Germinal center (tissue), 1 donor: ENCODE data around the gene ATP13A4.

ENCODE experiments used
- DNase-seq: peaks from one replicate; pipeline ENCODE4 v3.0.0; 2012; ENCODE audit warnings: mixed read lengths, low spot score

Gene ATP13A4

GRCh38 chr3:193554811-193555210 is at the start of gene ATP13A4:
ATP13A4 (minus strand) TSS chr3:193554895; CDS start chr3:193554799, 96 bp downstream.
- DNase-seq, result no peak

- DNase-seq, result no peak
Observed at GRCh38 chr3:193599393-193599792, 44.7 kb upstream of the ATP13A4 start.

- no peak for DNase-seq
Observed at GRCh38 chr3:193598202-193598601, 43.5 kb upstream of the ATP13A4 start.

GRCh38 chr3:193595939-193596487 is 41.3 kb upstream of the ATP13A4 start:
- DNase-seq, result no peak

- no peak for DNase-seq
Observed at GRCh38 chr3:193594946-193595689, 40.4 kb upstream of the ATP13A4 start.

GRCh38 chr3:193593668-193594030 is 39.0 kb upstream of the ATP13A4 start:
- peak; percentile 33 for DNase-seq

GRCh38 chr3:193592841-193593667 is 38.4 kb upstream of the ATP13A4 start, which contains the start of gene OPA1:
OPA1 (plus strand) TSS chr3:193593208; CDS start chr3:193593378, 170 bp downstream.
- peak; percentile 93 for DNase-seq

GRCh38 chr3:193590088-193590856 is 35.6 kb upstream of the ATP13A4 start:
- no peak for DNase-seq

- DNase-seq, result no peak
Observed at GRCh38 chr3:193589616-193590015, 34.9 kb upstream of the ATP13A4 start.

- no peak for DNase-seq
Observed at GRCh38 chr3:193589129-193589528, 34.4 kb upstream of the ATP13A4 start.

GRCh38 chr3:193586526-193586925 is 31.8 kb upstream of the ATP13A4 start:
- DNase-seq, result no peak

GRCh38 chr3:193585530-193585929 is 30.8 kb upstream of the ATP13A4 start:
- no peak for DNase-seq

- no peak for DNase-seq
Observed at GRCh38 chr3:193574488-193575070, 19.9 kb upstream of the ATP13A4 start.

- DNase-seq, result no peak
Observed at GRCh38 chr3:193573403-193574191, 18.9 kb upstream of the ATP13A4 start.

GRCh38 chr3:193572426-193572908 is 17.8 kb upstream of the ATP13A4 start:
- DNase-seq, result peak; percentile 36

GRCh38 chr3:193569119-193569518 is 14.4 kb upstream of the ATP13A4 start:
- DNase-seq, result no peak

- no peak for DNase-seq
Observed at GRCh38 chr3:193564012-193564411, 9.3 kb upstream of the ATP13A4 start.

- no peak for DNase-seq
Observed at GRCh38 chr3:193563426-193563825, 8.7 kb upstream of the ATP13A4 start.

- no peak for DNase-seq
Observed at GRCh38 chr3:193560870-193561269, 6.2 kb upstream of the ATP13A4 start.

- DNase-seq, result no peak
Observed at GRCh38 chr3:193560091-193560490, 5.4 kb upstream of the ATP13A4 start.

- no peak for DNase-seq
Observed at GRCh38 chr3:193559100-193559499, 4.4 kb upstream of the ATP13A4 start.
